Tibial nerve (tissue), 4 donors: ENCODE data around the gene SPTA1.

Experiments used
- EP300 ChIP-seq, 2 donors: sonication (generic); formaldehyde crosslinking; IDR thresholded peaks; one replicate each; pipeline ENCODE4 v1.6.1; 2017; ENCODE audit warnings: antibody characterized with exemption in 2 of 2, mild to moderate bottlenecking in 1 of 2
- POLR2A ChIP-seq, 2 donors: fragments of 450-650 bp; IDR thresholded peaks; one replicate each; pipeline ENCODE4 v1.6.1; 2017; ENCODE audit warnings: antibody characterized with exemption in 2 of 2, mild to moderate bottlenecking in 2 of 2, moderate library complexity in 2 of 2
- TF ChIP-seq, protein P1 (sequence below), 5 experiments: fragments of 200-600 bp in 3 of 5; fragments of 450-650 bp in 2 of 5; sonication (generic) in 3 of 5; IDR thresholded peaks; one replicate each; pipeline ENCODE4 v1.5.1; 2016 to 2019; ENCODE audit warnings: antibody characterized with exemption in 5 of 5, mild to moderate bottlenecking in 3 of 5, moderate library complexity in 2 of 5

DNA sequence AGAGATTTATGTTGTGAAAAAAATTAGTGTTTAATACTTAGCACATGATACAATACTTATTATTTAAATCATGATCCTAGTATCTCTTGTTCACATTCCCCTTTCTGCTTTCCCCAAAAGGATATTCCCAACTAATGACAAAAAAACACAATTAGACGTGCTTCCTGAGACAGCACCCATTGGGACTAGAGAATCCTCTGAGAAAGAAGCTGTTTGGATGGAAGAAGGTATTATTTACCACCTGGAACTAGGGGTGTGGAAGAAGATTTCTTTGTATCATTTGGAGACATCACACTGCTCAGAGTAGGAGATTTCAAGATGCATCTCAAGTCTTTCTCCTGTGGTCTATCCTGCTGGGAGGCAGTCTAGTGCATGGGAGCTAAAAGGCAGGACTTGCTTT is 81.5 kb downstream of the SPTA1 start, which contains the start of gene OR10Z1:
- TF ChIP-seq, protein P1, sequence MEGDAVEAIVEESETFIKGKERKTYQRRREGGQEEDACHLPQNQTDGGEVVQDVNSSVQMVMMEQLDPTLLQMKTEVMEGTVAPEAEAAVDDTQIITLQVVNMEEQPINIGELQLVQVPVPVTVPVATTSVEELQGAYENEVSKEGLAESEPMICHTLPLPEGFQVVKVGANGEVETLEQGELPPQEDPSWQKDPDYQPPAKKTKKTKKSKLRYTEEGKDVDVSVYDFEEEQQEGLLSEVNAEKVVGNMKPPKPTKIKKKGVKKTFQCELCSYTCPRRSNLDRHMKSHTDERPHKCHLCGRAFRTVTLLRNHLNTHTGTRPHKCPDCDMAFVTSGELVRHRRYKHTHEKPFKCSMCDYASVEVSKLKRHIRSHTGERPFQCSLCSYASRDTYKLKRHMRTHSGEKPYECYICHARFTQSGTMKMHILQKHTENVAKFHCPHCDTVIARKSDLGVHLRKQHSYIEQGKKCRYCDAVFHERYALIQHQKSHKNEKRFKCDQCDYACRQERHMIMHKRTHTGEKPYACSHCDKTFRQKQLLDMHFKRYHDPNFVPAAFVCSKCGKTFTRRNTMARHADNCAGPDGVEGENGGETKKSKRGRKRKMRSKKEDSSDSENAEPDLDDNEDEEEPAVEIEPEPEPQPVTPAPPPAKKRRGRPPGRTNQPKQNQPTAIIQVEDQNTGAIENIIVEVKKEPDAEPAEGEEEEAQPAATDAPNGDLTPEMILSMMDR (IDR thresholded peaks at IDR 0.05), result no peak
- TF ChIP-seq POLR2A (IDR thresholded peaks at IDR 0.05), result no peak
- no peak for TF ChIP-seq EP300 (IDR thresholded peaks at IDR 0.05)
